HFF-Myc (cell line): ENCODE results near the gene RNF41.
A peak's percentile ranks its signal among the peaks of the same experiment; 100 is the strongest.

Source experiments
- DNase-seq: peaks from one replicate; pipeline ENCODE4 v3.0.0-alpha.2; 2011; ENCODE audit warnings: low read depth; ENCODE audit errors: extremely low read depth
- H3K4me3 ChIP-seq: replicated peaks from 2 replicates; pipeline ENCODE4 v1.5.1; 2011; ENCODE audit warnings: low read depth, mild to moderate bottlenecking, control low read depth, low read length
- TF ChIP-seq, protein P1 (sequence below): IDR thresholded peaks from 2 replicates; pipeline ENCODE4 v1.5.1; 2012; ENCODE audit warnings: mild to moderate bottlenecking, low read depth, low read length, control low read depth; ENCODE audit errors: missing control alignments

RNF41 gene

DNA sequence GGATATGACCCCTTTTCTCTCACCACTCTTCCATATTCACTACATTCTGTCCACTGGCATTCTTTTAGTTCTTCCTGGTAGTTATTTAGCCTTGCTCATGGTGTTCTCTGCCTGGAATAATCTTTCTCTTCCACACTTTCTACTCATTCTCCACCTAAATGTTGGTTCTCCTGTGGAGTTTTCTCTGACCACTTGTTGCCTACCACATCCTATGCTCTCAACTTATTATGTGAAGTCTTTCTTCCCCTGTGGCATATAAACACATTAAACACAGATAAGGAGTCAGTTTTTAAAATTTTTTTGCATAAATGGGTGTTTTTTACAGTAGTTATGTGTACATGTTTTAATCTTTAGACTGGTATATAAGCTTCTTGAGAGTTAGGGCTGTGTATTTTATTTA, 29.1 kb downstream of the RNF41 start:
- DNase-seq: no peak
- TF ChIP-seq, protein P1, sequence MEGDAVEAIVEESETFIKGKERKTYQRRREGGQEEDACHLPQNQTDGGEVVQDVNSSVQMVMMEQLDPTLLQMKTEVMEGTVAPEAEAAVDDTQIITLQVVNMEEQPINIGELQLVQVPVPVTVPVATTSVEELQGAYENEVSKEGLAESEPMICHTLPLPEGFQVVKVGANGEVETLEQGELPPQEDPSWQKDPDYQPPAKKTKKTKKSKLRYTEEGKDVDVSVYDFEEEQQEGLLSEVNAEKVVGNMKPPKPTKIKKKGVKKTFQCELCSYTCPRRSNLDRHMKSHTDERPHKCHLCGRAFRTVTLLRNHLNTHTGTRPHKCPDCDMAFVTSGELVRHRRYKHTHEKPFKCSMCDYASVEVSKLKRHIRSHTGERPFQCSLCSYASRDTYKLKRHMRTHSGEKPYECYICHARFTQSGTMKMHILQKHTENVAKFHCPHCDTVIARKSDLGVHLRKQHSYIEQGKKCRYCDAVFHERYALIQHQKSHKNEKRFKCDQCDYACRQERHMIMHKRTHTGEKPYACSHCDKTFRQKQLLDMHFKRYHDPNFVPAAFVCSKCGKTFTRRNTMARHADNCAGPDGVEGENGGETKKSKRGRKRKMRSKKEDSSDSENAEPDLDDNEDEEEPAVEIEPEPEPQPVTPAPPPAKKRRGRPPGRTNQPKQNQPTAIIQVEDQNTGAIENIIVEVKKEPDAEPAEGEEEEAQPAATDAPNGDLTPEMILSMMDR: no peak
- H3K4me3 ChIP-seq: no peak overlapping the region

DNA sequence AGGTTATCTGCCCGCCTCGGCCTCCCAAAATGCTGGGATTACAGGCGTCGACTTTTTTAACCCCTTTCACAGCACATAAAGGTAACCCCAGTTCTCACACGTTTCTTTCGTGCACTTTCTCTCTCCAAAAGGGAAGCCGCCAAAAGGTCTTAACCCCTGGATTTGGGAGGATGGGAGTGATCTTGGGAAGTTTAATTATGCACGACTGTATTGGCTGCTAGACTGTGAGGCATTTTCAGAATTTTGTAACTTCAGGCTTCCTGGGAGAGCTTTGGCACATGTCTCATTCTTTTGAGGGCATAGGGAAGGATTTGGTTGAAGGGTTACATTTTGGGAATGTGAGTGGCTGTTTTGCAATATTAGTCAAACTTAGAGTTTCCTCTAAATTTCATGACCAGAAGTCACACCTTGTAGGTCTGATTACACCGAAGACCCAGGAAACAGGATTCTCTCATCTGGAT, 31.0 kb downstream of the RNF41 start:
- H3K4me3 ChIP-seq: peak overlapping the region; percentile 80
- no peak for DNase-seq
- TF ChIP-seq, protein P1: no peak

- DNase-seq: peak; percentile 69
- H3K4me3 ChIP-seq: peak overlapping the region; percentile 80
- TF ChIP-seq, protein P1: no peak
Observed at GRCh38 chr12:56189918-56190694, 31.6 kb downstream of the RNF41 start.

- DNase-seq: peak; percentile 70
- peak within 1 kb of the TSS; percentile 80 for H3K4me3 ChIP-seq
- TF ChIP-seq, protein P1: peak; percentile 53
Observed at GRCh38 chr12:56189099-56189917, 32.4 kb downstream of the RNF41 start, which contains the start of gene SMARCC2. Gene SMARCC2 (minus strand): TSS chr12:56189483. CDS start chr12:56189461, 22 bp downstream.

- TF ChIP-seq, protein P1: no peak
- DNase-seq: no peak
- H3K4me3 ChIP-seq: peak overlapping the region; percentile 80
Observed at GRCh38 chr12:56188778-56189098, 33.0 kb downstream of the RNF41 start.

DNA sequence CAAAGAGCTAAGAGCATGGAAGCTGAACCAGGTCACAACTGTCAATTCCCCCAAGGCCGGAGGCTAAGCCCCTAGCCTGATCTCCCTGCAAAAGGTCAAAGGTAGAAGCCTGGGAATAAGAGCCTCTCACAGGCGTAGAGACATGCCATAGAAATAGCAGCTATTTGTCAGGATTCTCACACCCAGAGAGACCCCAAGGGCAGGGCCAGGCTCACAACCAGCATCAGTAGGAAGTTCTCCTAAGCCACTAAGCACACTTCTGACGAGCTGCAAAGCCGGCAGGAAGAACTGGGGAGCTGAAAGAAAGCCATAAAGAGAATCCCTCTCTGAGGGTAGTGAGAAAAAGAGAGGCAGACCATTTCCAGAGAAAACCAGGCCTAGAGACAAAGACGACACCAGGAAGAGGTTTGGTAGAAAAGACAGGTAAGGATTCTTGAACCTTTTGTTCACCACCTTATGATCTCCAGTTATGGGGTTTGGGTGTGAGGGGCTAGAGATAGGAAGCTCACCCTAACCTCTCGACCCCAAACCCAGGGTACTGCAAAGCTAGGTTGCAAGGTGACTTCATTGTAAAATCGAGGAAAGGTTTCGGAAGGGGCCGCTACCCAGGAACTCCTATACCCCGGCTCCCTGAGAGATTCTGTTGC, 33.5 kb downstream of the RNF41 start:
- TF ChIP-seq, protein P1: no peak
- peak overlapping the region; percentile 80 for H3K4me3 ChIP-seq
- no peak for DNase-seq
